Stomach (tissue), 4 donors: ENCODE measurements around the gene BST2.

Experiments
- CTCF ChIP-seq, 7 experiments: fragments of 450-650 bp in 4 of 7; fragments of 200-600 bp in 3 of 7; sonication (generic) in 3 of 7; IDR thresholded peaks; one replicate each; pipeline ENCODE4 v1.5.1; 2016 to 2019; ENCODE audit warnings: antibody characterized with exemption in 7 of 7, control low read depth in 2 of 7, mild to moderate bottlenecking in 1 of 7
- EP300 ChIP-seq: sonication (generic); formaldehyde crosslinking; IDR thresholded peaks from one replicate; pipeline ENCODE4 v1.6.1; 2017; ENCODE audit warnings: antibody characterized with exemption

- no peak for TF ChIP-seq EP300
- TF ChIP-seq CTCF (IDR thresholded peaks at IDR 0.05), result no peak
These were observed 31.4 kb upstream of the BST2 start for GRCh38 chr19:17436874-17437267.
